ENCODE results near the gene SEMA4D. TPM values are rescaled to one million over a fixed set of nuclear protein-coding genes. Genes with fewer than 3 reads are reported as not detected.

SEMA4D gene
- total RNA-seq, 1 experiment from 2014 or later, result 8.0 TPM

DNA sequence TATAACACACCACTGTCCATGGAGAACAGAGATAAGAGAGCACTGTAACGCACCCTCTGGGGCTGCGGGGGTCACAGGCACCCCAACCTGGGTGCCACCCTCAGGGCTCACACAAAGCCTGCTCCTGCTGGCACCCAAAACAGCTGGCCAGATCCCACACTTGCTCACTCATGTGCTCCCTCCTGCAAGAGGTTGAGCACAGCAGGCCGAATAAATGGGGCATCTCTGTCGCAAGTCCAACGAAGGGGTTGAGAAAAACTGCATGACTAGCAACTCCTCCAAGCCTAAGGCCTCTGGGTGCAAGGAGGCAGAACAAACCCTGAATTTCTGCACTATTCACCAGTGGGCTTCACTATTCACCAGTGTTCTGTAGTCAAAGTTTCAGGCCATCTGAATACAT is 99.3 kb downstream of the SEMA4D start:
- no peak for TF ChIP-seq EZH2phosphoT487 (IDR thresholded peaks at IDR 0.05; ENCODE audit: borderline replicate concordance, low read length)
- TF ChIP-seq, protein P1, sequence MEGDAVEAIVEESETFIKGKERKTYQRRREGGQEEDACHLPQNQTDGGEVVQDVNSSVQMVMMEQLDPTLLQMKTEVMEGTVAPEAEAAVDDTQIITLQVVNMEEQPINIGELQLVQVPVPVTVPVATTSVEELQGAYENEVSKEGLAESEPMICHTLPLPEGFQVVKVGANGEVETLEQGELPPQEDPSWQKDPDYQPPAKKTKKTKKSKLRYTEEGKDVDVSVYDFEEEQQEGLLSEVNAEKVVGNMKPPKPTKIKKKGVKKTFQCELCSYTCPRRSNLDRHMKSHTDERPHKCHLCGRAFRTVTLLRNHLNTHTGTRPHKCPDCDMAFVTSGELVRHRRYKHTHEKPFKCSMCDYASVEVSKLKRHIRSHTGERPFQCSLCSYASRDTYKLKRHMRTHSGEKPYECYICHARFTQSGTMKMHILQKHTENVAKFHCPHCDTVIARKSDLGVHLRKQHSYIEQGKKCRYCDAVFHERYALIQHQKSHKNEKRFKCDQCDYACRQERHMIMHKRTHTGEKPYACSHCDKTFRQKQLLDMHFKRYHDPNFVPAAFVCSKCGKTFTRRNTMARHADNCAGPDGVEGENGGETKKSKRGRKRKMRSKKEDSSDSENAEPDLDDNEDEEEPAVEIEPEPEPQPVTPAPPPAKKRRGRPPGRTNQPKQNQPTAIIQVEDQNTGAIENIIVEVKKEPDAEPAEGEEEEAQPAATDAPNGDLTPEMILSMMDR (conservative IDR thresholded peaks at IDR 0.05; ENCODE audit: low read depth, low read length), result no peak
- Histone ChIP-seq H3K9ac (ENCODE audit: low read length) (no peak overlapping the region), H3K4me3 (ENCODE audit: low read length) (no peak overlapping the region), H3K4me1 (ENCODE audit: insufficient read depth, low read length) (no peaks in the 10 kb centered on the region), H3K27me3 (ENCODE audit: low read length) (no peaks in the 10 kb centered on the region), H2AFZ (ENCODE audit: low read length) (no peak overlapping the region), H3K4me2 (ENCODE audit: low read length) (no peak overlapping the region), H3K36me3 (ENCODE audit: low read depth, low read length) (no peaks in the 10 kb centered on the region), H3K9me3 (ENCODE audit: low read length) (no peaks in the 10 kb centered on the region), H3F3A (ENCODE audit: low read length, unreplicated experiment) (no peaks in the 10 kb centered on the region), H4K20me1 (ENCODE audit: low read length) (no peaks in the 10 kb centered on the region), H3K9me2 (replicated peaks; ENCODE audit: low read length) (no peaks in the 10 kb centered on the region), H3K79me2 (ENCODE audit: low read length) (no peaks in the 10 kb centered on the region), H3K27ac (ENCODE audit: low read length) (no peak overlapping the region)
- ChIA-PET POLR2A (ENCODE audit: unreplicated experiment) (no interaction called here), CTCF (no interaction called here)
- intact Hi-C loops (cut with micrococcal nuclease), result no loop called here
- BruUV-seq (replicated peaks), result no TSS peak
- DNase-seq, result no peak
- no peak for ATAC-seq

GRCh38 chr9:89397471-89397870 is 100.4 kb downstream of the SEMA4D start:
- no TSS peak for BruUV-seq (replicated peaks)
- no peak overlapping the region for H3K27ac ChIP-seq (ENCODE audit: low read length)

DNA sequence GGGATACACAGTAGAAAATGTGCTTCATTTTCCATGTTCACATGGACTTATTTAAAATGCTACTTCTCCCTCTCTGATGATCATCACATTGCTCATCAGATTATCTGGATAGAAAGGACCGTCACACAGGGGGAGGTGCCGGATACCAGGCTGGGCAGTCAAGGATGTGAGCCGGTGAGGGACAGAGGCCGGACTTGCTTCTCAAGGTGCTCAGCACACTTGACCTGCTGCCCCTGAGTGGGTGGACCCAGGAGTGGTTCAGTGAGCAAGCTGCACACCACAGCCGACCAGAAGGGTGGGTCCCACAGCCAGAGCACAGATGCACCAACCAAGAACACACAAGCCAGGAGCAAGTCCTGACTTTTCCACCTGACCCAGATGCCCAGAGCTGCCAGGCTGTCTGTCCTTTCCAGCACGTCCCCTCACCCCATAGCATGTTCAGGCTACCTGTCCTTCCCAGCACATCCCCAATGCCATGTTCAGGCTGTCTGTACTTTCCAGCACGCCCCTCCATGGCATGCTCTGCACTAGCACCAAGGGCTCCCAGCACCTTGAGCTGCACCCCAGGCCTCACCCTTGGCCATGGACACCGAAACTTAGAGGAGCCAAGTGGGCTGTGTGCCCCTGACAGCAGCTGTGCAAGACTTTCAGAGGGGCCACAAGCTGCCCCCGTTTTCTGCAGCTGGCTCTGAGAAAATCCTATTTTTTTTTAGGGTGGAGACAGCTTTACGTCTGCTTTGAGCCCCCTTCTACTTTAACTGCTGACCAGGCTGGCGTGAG is 101.8 kb downstream of the SEMA4D start:
- H3K27me3 ChIP-seq (ENCODE audit: low read length), result no peaks in the 10 kb centered on the region
- H3K4me1 ChIP-seq (ENCODE audit: insufficient read depth, low read length), result no peaks in the 10 kb centered on the region
- H3K9me2 ChIP-seq (replicated peaks; ENCODE audit: low read length), result no peaks in the 10 kb centered on the region
- H3K4me2 ChIP-seq (ENCODE audit: low read length), result no peak overlapping the region
- no peaks in the 10 kb centered on the region for H4K20me1 ChIP-seq (ENCODE audit: low read length)
- TF ChIP-seq, protein P1 (conservative IDR thresholded peaks at IDR 0.05; ENCODE audit: low read depth, low read length), result no peak
- TF ChIP-seq EZH2 (IDR thresholded peaks at IDR 0.05; ENCODE audit: low read length, unreplicated experiment) (no peak), EZH2phosphoT487 (IDR thresholded peaks at IDR 0.05; ENCODE audit: borderline replicate concordance, low read length) (no peak)
- no TSS peak for BruUV-seq (replicated peaks)
- no peak overlapping the region for H2AFZ ChIP-seq (ENCODE audit: low read length)
- no peaks in the 10 kb centered on the region for H3K36me3 ChIP-seq (ENCODE audit: low read depth, low read length)
- ATAC-seq (no peak), DNase-seq (no peak)
- ChIA-PET POLR2A (ENCODE audit: unreplicated experiment) (no interaction called here), CTCF (no interaction called here)
- intact Hi-C loops (cut with micrococcal nuclease), result no loop called here
- no peak overlapping the region for H3K4me3 ChIP-seq (ENCODE audit: low read length)
- no peak overlapping the region for H3K9ac ChIP-seq (ENCODE audit: low read length)
- H3K9me3 ChIP-seq (ENCODE audit: low read length), result no peaks in the 10 kb centered on the region
- no peaks in the 10 kb centered on the region for H3F3A ChIP-seq (ENCODE audit: low read length, unreplicated experiment)
- H3K27ac ChIP-seq (ENCODE audit: low read length), result no peak overlapping the region
- no peaks in the 10 kb centered on the region for H3K79me2 ChIP-seq (ENCODE audit: low read length)

More at GRCh38 chr9:89397471-89397870, 100.4 kb downstream of the SEMA4D start:
- H3K4me2 ChIP-seq (ENCODE audit: low read length), result no peak overlapping the region
- no peak for ATAC-seq
- H3K36me3 ChIP-seq (ENCODE audit: low read depth, low read length), result no peaks in the 10 kb centered on the region
- no peak overlapping the region for H2AFZ ChIP-seq (ENCODE audit: low read length)
- H3F3A ChIP-seq (ENCODE audit: low read length, unreplicated experiment), result no peaks in the 10 kb centered on the region
- no peaks in the 10 kb centered on the region for H3K79me2 ChIP-seq (ENCODE audit: low read length)
- no peaks in the 10 kb centered on the region for H4K20me1 ChIP-seq (ENCODE audit: low read length)
- no peak for DNase-seq
- H3K4me3 ChIP-seq (ENCODE audit: low read length), result no peak overlapping the region
- H3K9ac ChIP-seq (ENCODE audit: low read length), result no peak overlapping the region
- no peak for TF ChIP-seq EZH2phosphoT487 (IDR thresholded peaks at IDR 0.05; ENCODE audit: borderline replicate concordance, low read length)
- no peak for TF ChIP-seq EZH2 (IDR thresholded peaks at IDR 0.05; ENCODE audit: low read length, unreplicated experiment)
- TF ChIP-seq, protein P1 (conservative IDR thresholded peaks at IDR 0.05; ENCODE audit: low read depth, low read length), result no peak
- intact Hi-C loops (cut with micrococcal nuclease), result no loop called here
- POLR2A ChIA-PET (ENCODE audit: unreplicated experiment), result no interaction called here
- no peaks in the 10 kb centered on the region for H3K27me3 ChIP-seq (ENCODE audit: low read length)
- CTCF ChIA-PET, result no interaction called here
- no peaks in the 10 kb centered on the region for H3K9me3 ChIP-seq (ENCODE audit: low read length)
- H3K9me2 ChIP-seq (replicated peaks; ENCODE audit: low read length), result no peaks in the 10 kb centered on the region
- no peaks in the 10 kb centered on the region for H3K4me1 ChIP-seq (ENCODE audit: insufficient read depth, low read length)
